WTC11 (cell line): ENCODE measurements around the gene CPOX. TPM values are rescaled to one million over a fixed set of nuclear protein-coding genes. Genes with fewer than 3 reads are reported as not detected.

ENCODE experiments used
- ATAC-seq: fragments of 200-7000 bp; cut with Tn5 transposase; 2 replicates; pipeline ENCODE4 v1.10.0; 2021; ENCODE audit warnings: mild to moderate bottlenecking, moderate library complexity
- CTCF ChIA-PET: fragments of 300-600 bp; sonication (Branson Sonifier 250); formaldehyde crosslinking; loops from one replicate; lab custom pipeline; 2021; ENCODE audit warnings: antibody characterized with exemption; lab: Charles Lee
- POLR2A ChIA-PET: fragments of 350-600 bp; sonication (Branson Sonifier 250); formaldehyde crosslinking; loops from one replicate; lab custom pipeline; 2021; ENCODE audit warnings: antibody characterized with exemption; lab: Charles Lee
- DNase-seq: peaks from one replicate; pipeline ENCODE4 v3.0.0; 2021; ENCODE audit warnings: low spot score
- H3K27ac Mint-ChIP-seq: 2 replicates; pipeline ENCODE4 v1.8.0; 2021; ENCODE audit warnings: mixed read lengths
- H3K27me3 Mint-ChIP-seq: 2 replicates; pipeline ENCODE4 v1.8.0; 2021; ENCODE audit warnings: low read depth, mild to moderate bottlenecking, moderate library complexity, mixed read lengths
- H3K36me3 Mint-ChIP-seq: 2 replicates; pipeline ENCODE4 v1.8.0; 2021; ENCODE audit warnings: mixed read lengths
- H3K4me1 Mint-ChIP-seq: 2 replicates; pipeline ENCODE4 v1.8.0; 2022; ENCODE audit warnings: mixed read lengths
- H3K4me3 Mint-ChIP-seq: 2 replicates; pipeline ENCODE4 v1.8.0; 2021; ENCODE audit warnings: mild to moderate bottlenecking, moderate library complexity, mixed read lengths
- H3K9me3 Mint-ChIP-seq: 2 replicates; pipeline ENCODE4 v1.8.0; 2021; ENCODE audit warnings: mixed read lengths
- AR ChIP-seq: fragments of 250-450 bp; sonication (Bioruptor Pico); IDR thresholded peaks from 2 replicates; pipeline ENCODE4 v1.9.0; 2021; ENCODE audit warnings: mild to moderate bottlenecking
- CREB1 ChIP-seq: sonication (generic); formaldehyde crosslinking; IDR thresholded peaks from 2 replicates; pipeline ENCODE4 v1.8.0; 2023; ENCODE audit warnings: mild to moderate bottlenecking, missing genetic modification reagents
- GRHL2 ChIP-seq: fragments of 250-450 bp; sonication (Bioruptor Pico); IDR thresholded peaks from 2 replicates; pipeline ENCODE4 v1.8.0; 2022; ENCODE audit warnings: mild to moderate bottlenecking, moderate library complexity; ENCODE audit not compliant: insufficient replicate concordance, severe bottlenecking
- HMGA2 ChIP-seq: fragments of 250-450 bp; sonication (Bioruptor Pico); IDR thresholded peaks from 2 replicates; pipeline ENCODE4 v1.4.0; 2021; ENCODE audit warnings: mild to moderate bottlenecking, moderate library complexity
- NFATC4 ChIP-seq: fragments of 250-450 bp; sonication (Bioruptor Pico); IDR thresholded peaks from 2 replicates; pipeline ENCODE4 v1.9.0; 2021; ENCODE audit warnings: mild to moderate bottlenecking
- SMAD4 ChIP-seq: sonication (generic); formaldehyde crosslinking; IDR thresholded peaks from 2 replicates; pipeline ENCODE4 v1.8.0; 2022; ENCODE audit warnings: mild to moderate bottlenecking, missing genetic modification reagents
- STAT6 ChIP-seq: sonication (generic); formaldehyde crosslinking; conservative IDR thresholded peaks from 2 replicates; pipeline ENCODE4 v1.8.1; 2023; ENCODE audit warnings: mild to moderate bottlenecking, low read depth, missing genetic modification reagents, moderate library complexity
- TCF7 ChIP-seq: sonication (generic); formaldehyde crosslinking; IDR thresholded peaks from 2 replicates; pipeline ENCODE4 v1.8.0; 2022; ENCODE audit warnings: mild to moderate bottlenecking, low read depth, missing genetic modification reagents, moderate library complexity
- USF1 ChIP-seq: sonication (generic); formaldehyde crosslinking; IDR thresholded peaks from 2 replicates; pipeline ENCODE4 v1.8.0; 2022; ENCODE audit warnings: mild to moderate bottlenecking, missing genetic modification reagents
- ZBTB21 ChIP-seq: sonication (generic); formaldehyde crosslinking; IDR thresholded peaks from 2 replicates; pipeline ENCODE4 v1.8.1; 2023; ENCODE audit warnings: mild to moderate bottlenecking, missing genetic modification reagents, borderline replicate concordance
- ZNF219 ChIP-seq: sonication (generic); formaldehyde crosslinking; IDR thresholded peaks from 2 replicates; pipeline ENCODE4 v1.8.0; 2023; ENCODE audit warnings: missing genetic modification reagents, mild to moderate bottlenecking, borderline replicate concordance
- ZNF263 ChIP-seq: sonication (generic); formaldehyde crosslinking; IDR thresholded peaks from 2 replicates; pipeline ENCODE4 v1.8.1; 2022; ENCODE audit warnings: low read depth, mild to moderate bottlenecking, moderate library complexity, missing genetic modification reagents
- ZNF281 ChIP-seq: sonication (generic); formaldehyde crosslinking; IDR thresholded peaks from 2 replicates; pipeline ENCODE4 v1.8.0; 2023; ENCODE audit warnings: mild to moderate bottlenecking, missing genetic modification reagents
- ZNF317 ChIP-seq: sonication (generic); formaldehyde crosslinking; IDR thresholded peaks from 2 replicates; pipeline ENCODE4 v1.8.1; 2023; ENCODE audit warnings: low read depth, mild to moderate bottlenecking, moderate library complexity, missing genetic modification reagents, borderline replicate concordance
- total RNA-seq: library from RNA; stranded (reverse); gene quantifications from 3 replicates; pipeline ENCODE4 v1.2.3, GENCODE V29; 2021
- TF ChIP-seq, protein P1 (sequence below): sonication (generic); formaldehyde crosslinking; IDR thresholded peaks from 2 replicates; pipeline ENCODE4 v1.8.0; 2022; ENCODE audit warnings: missing genetic modification reagents

The CPOX gene
- total RNA-seq, 1 experiment from 2014 or later: 33.4 TPM

- no peak for TF ChIP-seq NFATC4
- TF ChIP-seq, all 79 proteins: peak for 0
Measured at GRCh38 chr3:98536456-98537017, 56.9 kb downstream of the CPOX start (continued).

DNA sequence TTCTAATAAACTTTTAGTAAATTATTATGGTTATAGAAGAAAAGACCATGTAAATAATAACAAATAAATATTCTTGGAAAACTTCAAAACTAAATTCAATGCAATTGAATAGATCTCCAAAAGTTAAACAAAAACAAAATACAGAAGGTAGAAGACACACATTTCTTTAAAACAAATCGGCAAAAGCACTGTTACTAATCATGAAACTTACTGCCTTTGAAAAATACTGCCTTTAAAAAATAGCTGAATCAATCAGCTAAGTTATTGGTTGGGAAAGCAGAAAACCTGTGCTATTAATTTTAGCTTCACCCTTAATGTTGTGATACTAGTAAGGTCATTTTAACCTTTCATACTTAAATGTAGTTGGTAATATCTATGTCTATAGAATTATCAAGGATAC, 58.7 kb downstream of the CPOX start:
- no peak for ATAC-seq
- no peaks in the 10 kb centered on the region for H3K9me3 Mint-ChIP-seq
- peaks cover 3% of the 10 kb centered on the region; the same call in 1 of the 2 replicates for H3K4me1 Mint-ChIP-seq
- ChIA-PET CTCF (no interaction called here), POLR2A (no interaction called here)
- H3K27ac Mint-ChIP-seq: no peak overlapping the region
- TF ChIP-seq CREB1 (CRISPR knock-in tag) (no peak), SMAD4 (CRISPR knock-in tag) (no peak), USF1 (CRISPR knock-in tag) (no peak), ZBTB21 (CRISPR knock-in tag) (no peak), STAT6 (CRISPR knock-in tag) (no peak), AR (no peak), ZNF219 (CRISPR knock-in tag) (no peak), TCF7 (CRISPR knock-in tag) (no peak), HMGA2 (CRISPR knock-in tag) (no peak), ZNF281 (no peak), ZNF317 (CRISPR knock-in tag) (no peak), ZNF263 (CRISPR knock-in tag) (no peak)
- no peaks in the 10 kb centered on the region for H3K36me3 Mint-ChIP-seq
- H3K4me3 Mint-ChIP-seq: no peak overlapping the region
- no peaks in the 10 kb centered on the region for H3K27me3 Mint-ChIP-seq
- no peak for DNase-seq

- Mint-ChIP-seq H3K36me3 (no peaks in the 10 kb centered on the region), H3K4me1 (peaks cover 3% of the 10 kb centered on the region; the same call in 1 of the 2 replicates), H3K27me3 (no peaks in the 10 kb centered on the region), H3K9me3 (no peaks in the 10 kb centered on the region), H3K4me3 (no peak overlapping the region), H3K27ac (no peak overlapping the region)
- ATAC-seq (no peak), DNase-seq (no peak)
- TF ChIP-seq, protein P1, sequence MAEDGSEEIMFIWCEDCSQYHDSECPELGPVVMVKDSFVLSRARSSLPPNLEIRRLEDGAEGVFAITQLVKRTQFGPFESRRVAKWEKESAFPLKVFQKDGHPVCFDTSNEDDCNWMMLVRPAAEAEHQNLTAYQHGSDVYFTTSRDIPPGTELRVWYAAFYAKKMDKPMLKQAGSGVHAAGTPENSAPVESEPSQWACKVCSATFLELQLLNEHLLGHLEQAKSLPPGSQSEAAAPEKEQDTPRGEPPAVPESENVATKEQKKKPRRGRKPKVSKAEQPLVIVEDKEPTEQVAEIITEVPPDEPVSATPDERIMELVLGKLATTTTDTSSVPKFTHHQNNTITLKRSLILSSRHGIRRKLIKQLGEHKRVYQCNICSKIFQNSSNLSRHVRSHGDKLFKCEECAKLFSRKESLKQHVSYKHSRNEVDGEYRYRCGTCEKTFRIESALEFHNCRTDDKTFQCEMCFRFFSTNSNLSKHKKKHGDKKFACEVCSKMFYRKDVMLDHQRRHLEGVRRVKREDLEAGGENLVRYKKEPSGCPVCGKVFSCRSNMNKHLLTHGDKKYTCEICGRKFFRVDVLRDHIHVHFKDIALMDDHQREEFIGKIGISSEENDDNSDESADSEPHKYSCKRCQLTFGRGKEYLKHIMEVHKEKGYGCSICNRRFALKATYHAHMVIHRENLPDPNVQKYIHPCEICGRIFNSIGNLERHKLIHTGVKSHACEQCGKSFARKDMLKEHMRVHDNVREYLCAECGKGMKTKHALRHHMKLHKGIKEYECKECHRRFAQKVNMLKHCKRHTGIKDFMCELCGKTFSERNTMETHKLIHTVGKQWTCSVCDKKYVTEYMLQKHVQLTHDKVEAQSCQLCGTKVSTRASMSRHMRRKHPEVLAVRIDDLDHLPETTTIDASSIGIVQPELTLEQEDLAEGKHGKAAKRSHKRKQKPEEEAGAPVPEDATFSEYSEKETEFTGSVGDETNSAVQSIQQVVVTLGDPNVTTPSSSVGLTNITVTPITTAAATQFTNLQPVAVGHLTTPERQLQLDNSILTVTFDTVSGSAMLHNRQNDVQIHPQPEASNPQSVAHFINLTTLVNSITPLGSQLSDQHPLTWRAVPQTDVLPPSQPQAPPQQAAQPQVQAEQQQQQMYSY (CRISPR knock-in tag): no peak
- TF ChIP-seq GRHL2: no peak
- POLR2A ChIA-PET: no interaction called here
- CTCF ChIA-PET: no interaction called here
Measured at GRCh38 chr3:98534168-98534567, 59.2 kb downstream of the CPOX start.
